Neural progenitor cell (in vitro differentiated cells): ENCODE measurements around the gene ORM1.

Source experiments
- EZH2phosphoT487 ChIP-seq: fragments of 200-600 bp; sonication (generic); IDR thresholded peaks from 2 replicates; pipeline ENCODE4 v1.6.1; 2017; ENCODE audit warnings: antibody characterized with exemption
- TF ChIP-seq, protein P1 (sequence below): fragments of 200-600 bp; sonication (generic); IDR thresholded peaks from 2 replicates; pipeline ENCODE4 v1.5.1; 2017; ENCODE audit warnings: antibody characterized with exemption, mild to moderate bottlenecking

DNA sequence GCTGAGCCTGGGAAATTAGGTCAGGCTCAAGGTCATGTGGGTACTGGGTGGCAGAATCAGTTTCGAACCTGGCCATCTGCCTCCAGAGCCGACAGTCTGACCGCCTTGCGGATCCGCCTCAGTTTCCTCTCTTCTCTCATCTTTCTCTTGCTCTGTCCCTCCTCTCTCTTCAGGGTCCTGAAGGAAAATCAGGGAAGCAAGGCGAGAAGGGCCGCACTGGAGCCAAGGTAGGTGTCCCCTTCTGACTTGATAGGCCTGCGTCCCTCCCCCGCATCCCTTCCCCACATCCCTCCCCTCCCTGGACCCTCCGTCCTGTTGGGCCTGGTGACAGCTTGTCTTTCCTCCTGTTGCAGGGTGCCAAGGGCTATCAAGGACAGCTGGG, 40.8 kb upstream of the ORM1 start:
- TF ChIP-seq, protein P1, sequence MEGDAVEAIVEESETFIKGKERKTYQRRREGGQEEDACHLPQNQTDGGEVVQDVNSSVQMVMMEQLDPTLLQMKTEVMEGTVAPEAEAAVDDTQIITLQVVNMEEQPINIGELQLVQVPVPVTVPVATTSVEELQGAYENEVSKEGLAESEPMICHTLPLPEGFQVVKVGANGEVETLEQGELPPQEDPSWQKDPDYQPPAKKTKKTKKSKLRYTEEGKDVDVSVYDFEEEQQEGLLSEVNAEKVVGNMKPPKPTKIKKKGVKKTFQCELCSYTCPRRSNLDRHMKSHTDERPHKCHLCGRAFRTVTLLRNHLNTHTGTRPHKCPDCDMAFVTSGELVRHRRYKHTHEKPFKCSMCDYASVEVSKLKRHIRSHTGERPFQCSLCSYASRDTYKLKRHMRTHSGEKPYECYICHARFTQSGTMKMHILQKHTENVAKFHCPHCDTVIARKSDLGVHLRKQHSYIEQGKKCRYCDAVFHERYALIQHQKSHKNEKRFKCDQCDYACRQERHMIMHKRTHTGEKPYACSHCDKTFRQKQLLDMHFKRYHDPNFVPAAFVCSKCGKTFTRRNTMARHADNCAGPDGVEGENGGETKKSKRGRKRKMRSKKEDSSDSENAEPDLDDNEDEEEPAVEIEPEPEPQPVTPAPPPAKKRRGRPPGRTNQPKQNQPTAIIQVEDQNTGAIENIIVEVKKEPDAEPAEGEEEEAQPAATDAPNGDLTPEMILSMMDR, result no peak
- no peak for TF ChIP-seq EZH2phosphoT487
